NCI-H524 treated with DMSO at 0.1 percent for 48 hours (cell line): ENCODE measurements around the gene SPOCK1.

ENCODE experiments used
- DNase-seq: peaks from one replicate; lab custom pipeline; 2025; lab: John Stamatoyannopoulos, UW

Gene SPOCK1

DNA sequence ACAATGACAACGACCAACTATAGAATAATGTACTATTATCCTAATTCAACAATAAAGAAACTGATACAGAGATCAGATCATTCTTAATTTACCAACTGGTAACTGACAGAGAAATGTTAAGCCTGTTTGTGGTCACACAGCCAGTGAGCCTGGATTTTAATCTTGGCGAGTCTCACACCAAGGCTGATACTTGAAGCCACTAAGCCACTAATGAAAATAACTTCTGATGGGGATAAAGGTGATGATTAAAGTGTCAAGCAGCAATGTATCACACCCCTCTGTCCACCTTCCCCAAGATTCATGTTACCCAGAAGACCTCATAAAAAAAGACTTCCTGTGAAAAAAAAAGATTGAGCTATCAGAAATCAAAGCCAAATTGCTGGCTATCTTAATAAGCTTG lies 350.5 kb downstream of the SPOCK1 start:
- DNase-seq, result no peak

DNA sequence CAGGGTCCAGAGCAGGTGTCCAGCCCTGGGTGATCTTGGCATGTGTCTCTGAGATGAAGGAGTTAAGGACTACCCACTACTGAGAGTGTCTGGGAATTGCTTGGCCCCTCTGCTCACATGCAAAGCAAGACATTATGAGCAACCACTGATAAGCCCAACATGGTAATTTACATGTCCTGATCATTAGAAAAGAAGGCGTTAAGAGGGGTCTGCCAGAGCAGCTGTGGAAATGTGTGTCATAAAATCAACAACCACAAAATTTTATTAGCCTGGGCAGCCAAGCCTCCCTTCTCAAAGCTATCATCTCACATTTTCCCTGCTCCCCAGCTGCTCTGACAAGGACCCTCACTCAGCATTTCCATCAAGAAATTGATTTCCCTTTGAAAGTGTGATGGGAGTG lies 351.0 kb downstream of the SPOCK1 start:
- no peak for DNase-seq

DNA sequence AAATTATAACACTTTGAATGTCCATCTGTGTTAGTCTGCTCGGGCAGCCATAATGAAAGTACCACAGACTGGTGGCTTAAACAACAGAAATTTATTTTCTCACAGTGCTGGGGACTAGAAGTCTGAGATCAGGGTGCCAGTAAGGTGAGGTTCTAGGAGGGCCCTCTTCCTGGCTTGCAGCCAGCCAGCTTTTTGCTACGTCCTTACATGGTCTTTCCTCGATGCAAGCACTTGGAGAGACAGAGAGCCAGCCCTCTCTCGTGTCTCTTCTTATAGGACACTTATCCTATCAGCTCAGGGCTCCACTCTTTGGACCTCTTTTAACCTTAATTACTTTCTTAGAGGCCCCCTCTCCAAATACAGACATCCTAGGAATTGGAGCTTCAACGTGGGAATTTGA lies 351.8 kb downstream of the SPOCK1 start:
- DNase-seq, result no peak

DNA sequence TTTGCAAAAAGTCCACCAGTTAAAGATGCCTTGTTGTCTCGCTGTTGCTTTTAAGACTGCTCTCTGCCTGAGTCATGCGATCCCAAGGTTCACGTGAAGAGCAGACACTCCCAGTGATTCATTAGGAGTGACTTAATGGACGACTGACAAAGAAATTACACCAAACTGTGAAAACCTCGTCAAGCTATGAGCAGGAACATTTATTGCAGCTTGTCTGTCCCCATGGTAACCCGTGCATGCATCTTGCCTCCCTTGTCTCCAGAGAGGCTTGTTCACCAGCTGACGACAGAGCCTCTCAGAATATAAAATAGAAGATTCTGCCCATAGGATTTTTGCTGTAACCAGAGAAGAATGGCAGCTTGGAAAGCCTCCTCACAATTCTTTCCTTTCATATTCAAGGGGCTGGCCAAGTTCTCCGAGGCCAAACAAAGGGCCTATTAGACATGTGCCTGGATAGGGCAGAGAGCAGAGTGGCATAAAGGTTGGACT lies 352.7 kb downstream of the SPOCK1 start:
- DNase-seq, result no peak

DNA sequence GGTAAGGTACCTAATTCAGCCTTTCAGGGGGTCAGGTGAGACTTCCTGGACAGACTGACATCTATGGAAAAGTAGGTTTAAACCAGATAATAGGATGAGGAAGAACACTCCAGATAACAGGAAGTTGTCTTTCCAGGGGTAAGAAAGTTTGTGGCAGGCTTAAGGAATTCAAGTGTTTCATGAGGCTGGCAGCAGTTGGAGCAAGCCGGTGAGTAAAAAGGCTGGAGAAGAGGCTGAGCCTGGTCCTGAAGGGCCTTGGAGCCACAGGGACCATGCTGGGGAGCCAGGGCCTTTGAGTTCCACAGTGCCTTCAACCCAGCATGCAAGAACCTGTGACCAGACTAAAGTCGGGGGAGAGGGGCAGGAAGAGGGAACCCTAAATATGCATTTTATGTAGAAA lies 353.4 kb downstream of the SPOCK1 start:
- DNase-seq, result no peak

- DNase-seq, result no peak
These were observed 354.5 kb downstream of the SPOCK1 start for GRCh38 chr5:137144656-137145055.

- DNase-seq, result no peak
These were observed 356.1 kb downstream of the SPOCK1 start for GRCh38 chr5:137142764-137143605.

DNA sequence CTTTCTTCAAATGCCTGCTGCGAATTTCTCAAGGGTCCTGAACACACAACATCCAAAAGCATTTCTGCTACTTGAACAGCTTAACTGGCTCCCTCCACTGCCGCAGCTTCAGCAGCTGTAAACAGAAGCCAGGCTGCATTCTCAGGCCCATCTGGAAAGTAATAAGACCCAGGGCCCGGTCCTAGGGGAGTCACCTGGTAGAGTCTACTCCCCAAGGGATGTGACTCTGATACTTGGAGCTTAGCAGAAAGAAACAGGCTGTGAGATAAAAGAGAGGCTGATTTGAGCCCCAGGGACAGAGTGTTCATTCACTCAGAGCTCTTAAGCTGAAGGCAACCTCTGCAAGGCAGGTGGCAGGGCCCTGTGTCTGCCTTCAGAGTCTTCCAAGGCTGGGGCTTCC lies 356.8 kb downstream of the SPOCK1 start:
- DNase-seq, result peak; percentile 56

DNA sequence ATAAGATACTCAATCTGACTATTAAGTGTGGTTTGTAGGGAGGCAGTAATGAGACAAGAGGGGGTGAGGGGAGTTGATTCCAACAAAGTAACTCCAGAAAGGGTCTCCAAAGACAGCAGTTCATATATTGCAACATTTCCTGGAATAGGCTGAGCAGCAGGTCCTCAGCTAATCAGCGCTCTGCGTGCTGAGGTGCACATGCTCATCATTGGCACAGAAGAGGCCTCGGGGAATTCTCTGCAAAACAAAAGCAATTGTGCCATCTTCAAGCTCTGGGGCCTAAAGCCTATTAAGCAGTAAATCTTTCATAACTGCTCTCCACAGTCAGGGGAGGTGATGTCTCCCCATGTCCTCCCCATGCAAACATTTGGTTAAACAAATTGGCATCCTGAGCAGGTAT lies 357.3 kb downstream of the SPOCK1 start:
- no peak for DNase-seq

DNA sequence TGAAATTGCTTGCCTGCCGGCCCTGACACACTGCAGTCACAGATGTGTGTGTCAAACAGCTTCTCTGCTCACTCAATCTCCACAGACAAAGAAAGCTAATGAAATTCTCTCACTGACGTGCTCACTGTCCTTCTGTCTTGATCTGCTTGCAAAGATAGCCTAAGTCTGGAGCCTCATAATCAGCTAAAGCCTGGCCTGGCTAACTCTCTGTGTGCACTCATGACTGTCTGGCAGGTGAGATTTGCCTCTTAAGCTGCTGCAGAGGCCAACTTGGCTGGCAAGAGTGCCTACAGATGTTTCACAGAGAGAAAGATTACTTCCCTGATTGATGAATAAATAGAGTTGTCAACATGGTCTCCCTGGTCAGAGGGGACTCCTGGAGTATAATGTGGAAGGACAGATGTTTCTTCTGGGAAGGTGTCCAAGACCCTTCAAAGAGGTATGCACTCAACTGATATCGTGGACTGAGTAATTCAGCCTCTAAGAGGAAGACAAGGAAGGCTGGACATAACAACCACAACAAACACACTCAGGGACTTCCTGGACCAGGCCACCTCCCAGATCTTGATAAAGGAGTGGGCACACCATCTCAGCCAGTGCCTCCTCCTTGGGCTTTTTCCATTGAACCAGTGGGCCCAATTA lies 362.0 kb downstream of the SPOCK1 start:
- no peak for DNase-seq

DNA sequence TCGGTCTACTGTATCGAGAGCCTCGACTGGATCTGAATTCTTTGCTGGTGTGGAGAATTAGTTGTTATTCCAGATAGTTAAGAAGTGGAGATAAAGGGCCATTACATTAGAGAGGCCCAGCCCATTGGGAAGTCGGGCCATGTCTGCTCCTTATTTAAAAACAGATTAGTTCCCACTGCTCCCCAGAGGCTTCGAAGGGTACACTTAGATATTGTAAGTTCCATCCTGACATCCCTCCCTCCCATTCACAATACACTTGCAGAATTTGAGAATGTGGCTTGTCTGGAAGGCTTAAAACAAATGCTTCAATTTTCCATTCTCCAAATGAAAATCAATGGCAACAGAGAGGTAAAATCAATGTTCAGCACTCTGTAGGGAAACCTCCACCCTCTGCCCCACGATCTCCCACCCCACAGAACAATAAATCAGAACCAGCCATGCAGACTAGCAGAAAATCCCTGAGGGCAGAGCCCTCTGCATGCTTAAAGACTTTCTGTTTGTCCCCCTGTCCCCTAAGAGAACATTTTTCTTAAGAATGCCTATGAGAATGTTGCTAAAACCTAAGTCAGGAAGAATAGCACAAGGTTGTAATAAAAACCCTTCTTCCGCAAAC lies 364.1 kb downstream of the SPOCK1 start:
- no peak for DNase-seq

- no peak for DNase-seq
These were observed 369.0 kb downstream of the SPOCK1 start for GRCh38 chr5:137129886-137130680.

DNA sequence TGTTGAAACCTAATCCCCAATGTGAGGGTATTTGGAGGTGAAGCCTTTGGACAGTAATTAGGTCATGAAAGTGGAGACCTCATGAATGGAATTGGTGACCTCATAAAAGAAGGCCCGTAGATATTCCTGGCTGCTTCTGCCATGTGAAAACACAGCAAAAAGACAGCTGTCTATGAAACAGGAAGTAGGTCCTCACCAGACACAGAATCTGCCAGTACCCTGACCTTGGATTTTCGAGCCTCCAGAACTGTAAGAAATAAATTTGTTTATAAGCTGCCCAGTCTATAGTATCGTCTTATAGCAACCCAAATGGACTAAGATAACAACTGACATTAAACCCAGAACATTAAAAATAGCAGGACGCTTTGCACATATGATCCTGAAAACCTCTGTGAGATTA lies 371.1 kb downstream of the SPOCK1 start:
- DNase-seq, result no peak

- no peak for DNase-seq
These were observed 372.3 kb downstream of the SPOCK1 start for GRCh38 chr5:137126829-137127228.

- DNase-seq, result no peak
These were observed 376.6 kb downstream of the SPOCK1 start for GRCh38 chr5:137122558-137122957.

DNA sequence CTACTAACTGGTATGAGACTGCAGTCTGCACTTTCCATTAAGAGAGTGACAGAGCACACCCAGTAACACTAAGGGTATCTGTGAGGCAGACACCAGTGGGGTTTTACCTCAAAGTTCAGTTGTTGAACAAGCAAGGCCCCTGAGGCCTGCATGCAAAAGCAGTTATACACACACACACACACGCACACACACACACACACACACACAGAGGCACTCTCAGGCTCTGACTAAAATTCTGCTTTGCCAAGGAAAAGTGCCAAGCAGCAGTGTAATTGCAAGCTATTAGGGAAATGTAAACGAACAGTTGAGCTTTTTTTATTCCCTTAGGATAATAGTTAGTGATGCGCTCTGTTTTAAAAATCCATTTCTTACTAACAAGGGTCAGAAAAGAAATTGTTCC lies 377.1 kb downstream of the SPOCK1 start:
- DNase-seq, result no peak

DNA sequence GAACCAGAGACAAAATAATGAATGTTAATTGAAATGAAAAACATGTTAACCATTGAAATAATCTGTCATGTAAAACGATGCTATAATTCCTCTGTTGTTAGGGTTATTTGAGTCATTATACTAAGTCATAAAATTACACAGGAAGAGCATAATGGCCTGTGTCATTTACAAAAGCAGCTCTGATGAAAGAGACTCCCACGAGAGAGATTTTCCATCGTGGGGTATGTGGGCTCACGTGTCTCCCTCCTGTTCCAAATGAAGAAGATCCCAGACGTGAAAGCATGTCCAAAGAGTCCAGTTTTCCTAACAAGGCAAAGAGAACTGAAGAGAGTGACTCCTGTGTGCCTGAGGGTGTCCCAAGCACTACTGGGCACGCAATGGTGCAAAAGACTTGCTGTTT lies 379.8 kb downstream of the SPOCK1 start:
- DNase-seq, result no peak

- DNase-seq, result no peak
These were observed 380.5 kb downstream of the SPOCK1 start for GRCh38 chr5:137118629-137119028.

DNA sequence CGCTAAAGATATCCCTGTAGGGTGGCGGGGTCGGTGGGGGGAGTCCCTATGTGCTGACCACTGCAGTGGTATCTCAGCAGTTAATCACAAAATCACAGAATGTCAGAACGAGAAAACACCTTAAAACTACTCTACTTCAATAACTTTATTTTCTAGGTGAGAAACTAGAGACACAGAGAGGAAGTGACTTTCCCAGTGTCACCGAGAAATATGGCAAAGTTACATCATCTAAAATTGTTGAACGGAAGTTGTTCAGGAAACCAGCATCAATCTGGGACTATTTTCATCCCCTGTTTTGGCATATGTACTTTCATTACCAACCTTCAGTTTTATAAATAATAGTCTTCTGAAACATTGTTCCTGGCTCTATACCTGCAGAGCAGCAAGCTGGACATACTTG lies 384.0 kb downstream of the SPOCK1 start:
- no peak for DNase-seq

- no peak for DNase-seq
These were observed 384.6 kb downstream of the SPOCK1 start for GRCh38 chr5:137114529-137114928.

- DNase-seq, result no peak
These were observed 385.2 kb downstream of the SPOCK1 start for GRCh38 chr5:137113939-137114338.

GRCh38 chr5:137113161-137113560 lies 386.0 kb downstream of the SPOCK1 start:
- DNase-seq, result no peak
